ENCODE data around the gene CHST11.
"Not testable (repeated sequence)": the region's sequence is repeated elsewhere in the genome, so short reads cannot be mapped to it uniquely, and the experiment has no call there.

CHST11 gene

DNA sequence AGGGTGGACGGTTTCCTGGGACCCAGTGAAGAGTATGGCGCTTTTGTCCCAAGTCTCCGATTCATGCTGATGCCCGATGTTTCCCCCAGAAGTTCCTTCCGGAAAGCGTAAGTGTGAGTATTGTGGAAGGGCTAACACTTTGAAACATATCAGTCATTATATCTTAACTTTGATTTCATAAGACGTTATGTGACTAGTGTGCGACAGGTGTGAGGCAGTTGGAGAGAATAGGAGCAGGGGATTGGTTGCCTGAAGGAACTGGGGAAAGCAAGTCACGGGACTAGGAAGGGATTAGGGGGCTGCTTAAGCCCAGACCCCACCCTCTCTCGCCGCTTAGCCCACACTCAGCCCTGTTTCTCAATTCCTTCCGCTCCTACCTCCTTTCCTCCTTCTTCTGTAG, 154.9 kb downstream of the CHST11 start:
- no peak overlapping the region for H3K4me3 ChIP-seq (ENCODE audit: low read depth, low read length)
- in situ Hi-C loops (cut with HindIII; ENCODE audit: low sequenced_read_pairs), result no loop called here
- no peak for DNase-seq (ENCODE audit: low read depth, low spot score)
- TF ChIP-seq, protein P1, sequence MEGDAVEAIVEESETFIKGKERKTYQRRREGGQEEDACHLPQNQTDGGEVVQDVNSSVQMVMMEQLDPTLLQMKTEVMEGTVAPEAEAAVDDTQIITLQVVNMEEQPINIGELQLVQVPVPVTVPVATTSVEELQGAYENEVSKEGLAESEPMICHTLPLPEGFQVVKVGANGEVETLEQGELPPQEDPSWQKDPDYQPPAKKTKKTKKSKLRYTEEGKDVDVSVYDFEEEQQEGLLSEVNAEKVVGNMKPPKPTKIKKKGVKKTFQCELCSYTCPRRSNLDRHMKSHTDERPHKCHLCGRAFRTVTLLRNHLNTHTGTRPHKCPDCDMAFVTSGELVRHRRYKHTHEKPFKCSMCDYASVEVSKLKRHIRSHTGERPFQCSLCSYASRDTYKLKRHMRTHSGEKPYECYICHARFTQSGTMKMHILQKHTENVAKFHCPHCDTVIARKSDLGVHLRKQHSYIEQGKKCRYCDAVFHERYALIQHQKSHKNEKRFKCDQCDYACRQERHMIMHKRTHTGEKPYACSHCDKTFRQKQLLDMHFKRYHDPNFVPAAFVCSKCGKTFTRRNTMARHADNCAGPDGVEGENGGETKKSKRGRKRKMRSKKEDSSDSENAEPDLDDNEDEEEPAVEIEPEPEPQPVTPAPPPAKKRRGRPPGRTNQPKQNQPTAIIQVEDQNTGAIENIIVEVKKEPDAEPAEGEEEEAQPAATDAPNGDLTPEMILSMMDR (IDR thresholded peaks at IDR 0.05; ENCODE audit: low read depth, low read length), result no peak

DNA sequence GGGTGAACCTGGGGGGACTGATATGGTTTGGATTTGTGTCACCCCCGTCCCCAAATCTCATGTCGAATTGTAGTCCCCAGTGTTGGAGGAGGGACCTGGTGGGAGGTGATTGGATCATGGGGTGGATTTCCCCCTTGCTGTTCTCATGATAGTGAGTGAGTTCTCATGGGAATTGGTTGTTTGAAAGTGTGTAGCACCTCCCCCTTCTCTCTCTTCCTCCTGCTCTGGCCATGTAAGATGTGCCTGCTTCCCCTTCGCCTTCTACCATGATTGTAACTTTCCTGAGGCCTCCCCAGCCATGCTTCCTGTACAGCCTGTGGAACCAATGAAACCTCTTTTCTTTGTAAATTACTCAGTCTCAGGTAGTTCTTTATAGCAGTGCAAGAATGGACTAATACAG, 156.6 kb downstream of the CHST11 start:
- in situ Hi-C loops (cut with HindIII; ENCODE audit: low sequenced_read_pairs); DNase-seq (ENCODE audit: low read depth, low spot score): not testable (repeated sequence)

DNA sequence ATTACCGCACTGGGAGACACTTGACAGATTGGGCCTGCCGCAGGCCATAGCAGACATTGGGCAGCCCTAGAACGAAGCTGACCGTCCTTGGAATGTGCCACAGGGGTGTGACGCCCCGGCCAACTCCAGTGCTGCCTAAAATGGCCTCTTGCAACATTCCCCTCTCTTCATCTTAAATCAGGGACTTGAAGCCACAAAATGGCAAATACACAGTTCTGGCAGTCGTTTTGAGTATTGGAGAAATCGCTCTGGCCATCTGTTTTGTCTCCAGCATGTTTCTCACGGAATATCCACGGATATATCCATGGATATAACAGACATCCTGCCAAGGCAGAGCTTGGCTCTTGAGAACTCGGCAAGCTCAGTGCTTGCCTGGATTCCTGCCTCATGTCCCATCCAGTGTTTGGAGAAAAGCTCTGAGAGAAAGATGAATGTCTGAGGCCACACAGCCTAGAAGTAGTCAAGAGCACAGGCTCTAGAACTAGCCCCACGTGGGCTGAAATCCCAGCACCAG, 158.4 kb downstream of the CHST11 start:
- no peak for DNase-seq (ENCODE audit: low read depth, low spot score)
- in situ Hi-C loops (cut with HindIII; ENCODE audit: low sequenced_read_pairs), result no loop called here
- H3K4me3 ChIP-seq (ENCODE audit: low read depth, low read length), result no peak overlapping the region
- TF ChIP-seq, protein P1 (IDR thresholded peaks at IDR 0.05; ENCODE audit: low read depth, low read length), result no peak

More for the DNA sequence above, 156.6 kb downstream of the CHST11 start:
- not testable (repeated sequence) for H3K4me3 ChIP-seq (ENCODE audit: low read depth, low read length)

DNA sequence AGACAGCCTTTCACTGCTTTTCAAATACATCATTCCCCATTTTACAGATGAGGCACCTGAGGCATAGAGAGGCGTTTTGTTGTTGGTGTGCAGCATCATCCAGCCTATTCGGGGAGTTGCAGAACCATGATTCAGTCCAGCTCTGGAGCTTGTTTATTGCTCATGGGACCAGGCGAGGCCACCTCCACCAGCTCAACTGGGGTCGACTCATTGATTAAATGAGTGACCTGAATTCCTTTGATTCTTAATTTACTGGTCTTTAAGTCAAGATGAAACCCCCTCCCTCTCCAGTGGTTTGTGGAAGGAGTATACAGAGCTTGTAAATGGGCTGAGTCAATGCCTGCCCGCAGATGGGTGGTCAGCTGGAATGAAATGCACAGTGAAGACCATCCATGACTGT, 161.9 kb downstream of the CHST11 start:
- TF ChIP-seq, protein P1 (IDR thresholded peaks at IDR 0.05; ENCODE audit: low read depth, low read length), result no peak
- in situ Hi-C loops (cut with HindIII; ENCODE audit: low sequenced_read_pairs), result no loop called here
- no peak overlapping the region for H3K4me3 ChIP-seq (ENCODE audit: low read depth, low read length)
- no peak for DNase-seq (ENCODE audit: low read depth, low spot score)

DNA sequence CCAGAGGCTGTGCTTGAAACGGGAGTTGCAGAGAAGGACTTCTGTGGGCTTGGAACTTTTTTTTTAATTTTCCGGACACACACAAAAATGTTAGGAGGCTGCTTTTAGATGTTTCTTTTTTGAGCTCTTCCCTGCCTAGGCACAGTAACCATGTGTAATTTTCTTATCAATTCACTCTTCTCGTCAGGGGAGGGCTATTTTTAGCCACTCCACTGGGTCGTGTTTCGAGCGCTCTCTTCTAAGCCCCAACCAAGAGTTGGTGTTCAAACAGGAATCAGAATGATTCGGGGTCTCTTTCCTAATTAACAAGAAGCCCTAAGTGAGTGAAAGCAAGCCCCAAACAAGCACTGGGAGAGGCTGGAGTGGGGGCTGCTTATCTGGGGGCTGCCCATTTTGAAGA, 162.6 kb downstream of the CHST11 start:
- in situ Hi-C loops (cut with HindIII; ENCODE audit: low sequenced_read_pairs), result no loop called here
- DNase-seq (ENCODE audit: low read depth, low spot score), result no peak

DNA sequence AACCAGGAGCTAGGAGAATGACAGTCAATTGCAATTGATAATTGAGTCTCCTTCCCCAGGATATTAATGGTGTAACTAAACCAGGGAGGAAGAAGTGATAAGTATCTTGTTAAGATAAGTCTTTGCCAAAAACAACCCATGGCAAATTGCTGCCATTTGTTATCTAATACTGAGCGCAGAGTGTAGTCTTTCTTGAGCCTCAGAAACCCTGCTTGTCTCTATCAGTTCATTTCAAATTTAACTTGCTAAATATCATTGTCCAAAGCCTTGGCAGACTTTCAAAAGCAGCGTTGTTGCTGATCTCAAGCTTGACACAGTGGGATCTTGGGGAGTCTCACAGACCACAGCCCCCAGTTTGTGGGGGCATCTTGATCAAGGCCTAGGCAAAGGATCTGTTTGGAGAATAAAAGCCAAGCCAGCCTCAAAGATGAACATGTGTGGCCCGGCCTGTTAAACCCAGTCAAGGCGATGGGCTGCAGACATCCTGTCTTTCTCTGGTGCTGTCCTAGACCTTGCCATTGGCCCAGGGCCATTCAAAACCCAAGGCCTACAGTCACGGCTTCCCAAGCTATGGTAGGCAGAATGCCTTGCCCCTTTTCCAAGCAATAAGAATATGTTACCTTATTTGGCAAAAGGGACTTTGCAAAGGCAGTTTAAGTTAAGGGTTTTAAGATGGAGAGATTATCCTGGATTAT, 164.2 kb downstream of the CHST11 start:
- TF ChIP-seq, protein P1 (IDR thresholded peaks at IDR 0.05; ENCODE audit: low read depth, low read length), result no peak
- no peak for DNase-seq (ENCODE audit: low read depth, low spot score)
- in situ Hi-C loops (cut with HindIII; ENCODE audit: low sequenced_read_pairs), result no loop called here
- H3K4me3 ChIP-seq (ENCODE audit: low read depth, low read length), result no peak overlapping the region

More for the DNA sequence above, 162.6 kb downstream of the CHST11 start:
- TF ChIP-seq, protein P1 (IDR thresholded peaks at IDR 0.05; ENCODE audit: low read depth, low read length), result no peak
- no peak overlapping the region for H3K4me3 ChIP-seq (ENCODE audit: low read depth, low read length)

DNA sequence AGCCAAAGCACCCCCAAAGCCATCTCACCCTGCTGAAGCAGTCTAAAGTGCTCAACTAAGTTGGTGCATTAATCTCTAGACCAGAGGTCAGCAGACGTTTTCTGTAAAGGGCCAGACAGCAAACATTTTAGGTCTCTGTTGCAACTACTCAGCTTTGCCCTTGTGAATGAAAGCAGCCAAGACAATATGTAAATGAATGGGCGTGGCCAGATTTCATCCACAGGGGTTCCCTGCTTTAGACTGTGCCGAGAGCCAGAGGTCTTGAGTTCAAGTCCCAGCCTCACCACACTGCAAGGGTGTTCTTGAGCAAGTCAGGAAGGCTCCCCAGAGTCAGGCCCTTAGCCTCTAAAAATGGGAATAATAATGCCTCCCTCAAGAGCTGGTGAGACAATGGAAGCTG, 166.2 kb downstream of the CHST11 start:
- no peak overlapping the region for H3K4me3 ChIP-seq (ENCODE audit: low read depth, low read length)
- DNase-seq (ENCODE audit: low read depth, low spot score), result no peak
- TF ChIP-seq, protein P1 (IDR thresholded peaks at IDR 0.05; ENCODE audit: low read depth, low read length), result no peak
- in situ Hi-C loops (cut with HindIII; ENCODE audit: low sequenced_read_pairs), result no loop called here

Measured in astrocyte of the spinal cord (primary cell).